ENCODE results near the gene ANKRD13A.
A peak's percentile ranks its signal among the peaks of the same experiment; 100 is the strongest.

ANKRD13A gene

GRCh38 chr12:109998904-109999648, at the start of gene ANKRD13A:
ANKRD13A (plus strand) TSS chr12:109999430; CDS start chr12:109999689, 259 bp downstream.
- peak; percentile 96 for DNase-seq

DNA sequence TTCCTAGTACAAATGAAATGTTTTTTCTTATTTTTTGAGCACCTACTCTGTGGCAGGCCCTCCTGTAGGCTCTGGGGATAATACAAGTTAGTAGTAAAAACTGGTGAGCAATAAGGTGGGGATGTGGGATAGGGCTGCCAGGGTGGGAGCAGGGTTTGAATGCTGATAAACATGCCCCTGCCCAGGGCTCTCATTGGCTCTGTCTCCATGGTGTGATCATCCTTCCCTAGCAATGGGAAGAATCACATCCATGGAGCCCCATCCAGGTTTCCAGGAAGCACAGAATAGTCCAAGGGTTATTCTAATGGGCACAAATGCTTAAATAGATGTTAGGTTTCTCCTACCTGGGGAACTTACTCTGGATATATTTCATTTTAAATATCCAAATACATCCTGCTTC, 48.6 kb upstream of the ANKRD13A start:
- DNase-seq, result no peak

- no peak for DNase-seq
Measured at GRCh38 chr12:109951136-109951535, 48.1 kb upstream of the ANKRD13A start.

GRCh38 chr12:109951751-109952150, 47.5 kb upstream of the ANKRD13A start:
- peak; percentile 76 for DNase-seq

GRCh38 chr12:109952160-109952858, 46.9 kb upstream of the ANKRD13A start:
- DNase-seq, result no peak

- no peak for DNase-seq
Measured at GRCh38 chr12:109952873-109953272, 46.4 kb upstream of the ANKRD13A start.

DNA sequence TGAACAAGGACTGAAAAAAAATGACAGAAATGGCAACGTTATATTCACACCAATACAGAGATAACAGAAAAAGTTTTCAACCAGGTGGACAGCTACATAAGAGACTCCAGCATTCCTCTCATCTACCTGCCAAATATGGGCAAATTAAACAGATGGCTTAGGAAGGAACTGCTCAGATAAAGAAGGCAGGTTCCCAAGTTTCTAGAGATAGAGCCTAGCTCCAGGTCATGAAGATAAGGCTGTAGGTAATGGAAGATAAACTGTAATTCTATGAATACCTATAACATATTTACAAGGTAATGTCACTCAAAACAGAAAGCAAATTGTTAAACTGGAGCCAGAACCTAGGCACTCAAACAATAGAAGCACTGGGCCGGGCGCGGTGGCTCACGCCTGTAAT, 45.6 kb upstream of the ANKRD13A start:
- DNase-seq, result no peak

GRCh38 chr12:109958374-109958773, 40.9 kb upstream of the ANKRD13A start:
- no peak for DNase-seq

GRCh38 chr12:109959411-109960093, 39.7 kb upstream of the ANKRD13A start:
- DNase-seq, result no peak

GRCh38 chr12:109961201-109961600, 38.0 kb upstream of the ANKRD13A start:
- no peak for DNase-seq

- DNase-seq, result no peak
Measured at GRCh38 chr12:109961612-109962011, 37.6 kb upstream of the ANKRD13A start.

GRCh38 chr12:109962398-109962797, 36.8 kb upstream of the ANKRD13A start:
- DNase-seq, result peak; percentile 68

GRCh38 chr12:109963330-109963729, 35.9 kb upstream of the ANKRD13A start:
- DNase-seq, result no peak

GRCh38 chr12:109963743-109964429, 35.3 kb upstream of the ANKRD13A start:
- no peak for DNase-seq

GRCh38 chr12:109966546-109966945, 32.7 kb upstream of the ANKRD13A start:
- DNase-seq, result no peak

DNA sequence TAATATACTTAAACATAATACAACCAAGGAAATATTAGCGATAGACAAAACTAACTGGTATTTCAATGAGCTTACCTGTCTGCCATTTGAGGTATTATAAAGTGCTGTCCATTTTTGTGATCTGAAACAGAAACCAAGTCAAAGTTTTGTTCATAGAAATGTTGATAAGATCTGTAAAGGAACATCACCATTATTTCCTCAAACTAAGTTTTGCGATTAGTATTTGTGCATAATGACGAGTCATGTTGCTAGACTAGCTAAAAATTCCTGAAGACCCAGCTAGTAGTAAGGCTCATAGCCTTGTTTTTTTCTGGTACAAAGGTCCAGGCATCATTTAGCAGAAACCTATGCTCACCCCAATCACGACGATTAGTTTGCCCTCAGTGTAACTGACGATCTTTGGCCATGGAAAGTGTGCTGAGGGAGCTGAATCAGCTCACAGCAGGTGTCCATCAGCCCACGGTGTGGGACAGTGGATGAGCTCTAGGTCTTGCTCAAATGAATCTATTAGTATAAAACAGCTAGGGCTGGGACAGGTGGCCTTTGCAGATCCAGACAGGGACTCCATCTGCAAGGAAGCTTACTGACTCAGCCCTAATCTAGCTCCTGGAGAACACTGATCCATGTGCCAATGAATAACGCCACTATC, 31.7 kb upstream of the ANKRD13A start:
- DNase-seq, result no peak

- no peak for DNase-seq
Measured at GRCh38 chr12:109968032-109968420, 31.2 kb upstream of the ANKRD13A start.

- DNase-seq, result no peak
Measured at GRCh38 chr12:109968801-109969200, 30.4 kb upstream of the ANKRD13A start.

GRCh38 chr12:109972821-109973220, 26.4 kb upstream of the ANKRD13A start:
- DNase-seq, result no peak

DNA sequence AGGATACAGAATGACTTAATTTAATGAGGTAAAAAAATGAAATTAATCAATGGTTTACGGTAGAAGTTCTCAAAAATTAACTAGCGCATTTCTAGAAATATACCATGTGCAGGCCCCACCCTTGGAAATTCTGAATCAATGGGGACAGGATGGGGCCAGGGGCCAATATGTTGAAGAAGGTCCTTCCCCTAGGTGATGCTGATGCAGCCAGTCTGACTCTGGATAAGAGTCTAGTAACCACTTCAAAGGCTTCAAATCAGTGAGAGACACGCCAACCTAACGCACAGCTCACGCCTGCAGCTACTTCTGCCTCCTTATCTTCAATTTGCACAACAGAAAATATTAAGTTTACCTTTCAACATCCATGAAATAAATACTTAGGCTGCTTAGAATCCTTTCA, 17.9 kb upstream of the ANKRD13A start:
- no peak for DNase-seq

- no peak for DNase-seq
Measured at GRCh38 chr12:109982210-109982609, 17.0 kb upstream of the ANKRD13A start.

DNA sequence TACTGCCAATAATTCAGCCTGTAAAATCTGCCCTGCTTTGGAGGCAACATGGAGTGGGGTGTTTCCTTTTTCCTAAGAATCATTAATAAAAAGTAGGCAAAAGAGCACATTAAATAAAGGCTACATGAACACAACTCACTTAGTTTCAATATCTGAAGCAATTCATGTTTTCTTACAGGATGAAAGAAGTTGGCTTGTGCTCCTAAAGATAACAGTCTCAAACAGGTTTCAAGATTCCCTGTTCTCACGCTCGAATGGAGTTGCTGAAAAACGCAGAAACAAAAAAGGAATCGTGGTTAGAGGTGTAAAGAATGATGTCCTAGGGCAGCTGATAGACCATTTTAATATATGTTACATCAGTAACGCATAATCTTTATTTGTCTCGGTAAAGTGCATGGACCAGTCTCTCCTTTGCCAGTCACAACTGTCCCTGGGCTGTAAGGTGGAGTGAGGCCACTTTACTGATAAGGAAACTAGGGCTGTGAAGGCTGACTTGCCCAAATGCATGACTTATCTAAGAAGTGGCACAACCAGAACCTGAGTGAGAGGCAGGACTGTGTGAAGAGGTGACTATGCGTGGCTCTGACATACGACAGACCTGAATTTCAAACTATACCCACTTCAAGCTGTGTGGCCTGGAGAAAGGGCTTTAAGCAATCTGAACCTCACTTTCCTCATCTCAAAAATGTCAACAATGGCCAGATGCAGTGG, 15.6 kb upstream of the ANKRD13A start:
- no peak for DNase-seq

Measured in islet precursor cell (in vitro differentiated cells).